Keratinocyte (primary cell): ENCODE measurements around the gene HMCES. TPM values are rescaled to one million over a fixed set of nuclear protein-coding genes. Genes with fewer than 3 reads are reported as not detected.

Source experiments
- DNase-seq: peaks from one replicate; pipeline ENCODE4 v3.0.0-alpha.2; 2011; ENCODE audit warnings: low read depth, missing footprints, low spot score
- FAIRE-seq: peaks from 2 replicates; lab custom pipeline; 2011; peaks lifted over from hg19 to GRCh38; lab: Jason Lieb, UNC
- H2AFZ ChIP-seq: 2 replicates; pipeline ENCODE4 v1.6.0; 2012; ENCODE audit warnings: low read length, control low read depth, inconsistent platforms; ENCODE audit not compliant: control insufficient read depth
- H3K27ac ChIP-seq: 2 replicates; pipeline ENCODE4 v1.5.1; 2011; ENCODE audit warnings: low read length; ENCODE audit not compliant: control insufficient read depth, insufficient read depth
- H3K27me3 ChIP-seq: 3 replicates; pipeline ENCODE4 v1.6.0; 2011; ENCODE audit warnings: low read length; ENCODE audit not compliant: control insufficient read depth, insufficient read depth; ENCODE audit errors: extremely low read depth
- H3K36me3 ChIP-seq, 2 experiments: 2 replicates in 1 of 2; 3 replicates in 1 of 2; pipeline ENCODE4 v1.5.1; 2011; ENCODE audit warnings: low read length in 2 of 2, mild to moderate bottlenecking in 1 of 2; ENCODE audit not compliant: control insufficient read depth in 2 of 2, insufficient read depth in 2 of 2; ENCODE audit errors: extremely low read depth in 1 of 2
- H3K4me1 ChIP-seq: 3 replicates; pipeline ENCODE4 v1.5.1; 2011; ENCODE audit warnings: low read length; ENCODE audit not compliant: control insufficient read depth, insufficient read depth; ENCODE audit errors: extremely low read depth
- H3K4me2 ChIP-seq: 3 replicates; pipeline ENCODE4 v1.6.0; 2011; ENCODE audit warnings: low read depth, low read length; ENCODE audit not compliant: control insufficient read depth, insufficient read depth; ENCODE audit errors: extremely low read depth
- H3K4me3 ChIP-seq, 3 experiments: fragments of 200-600 bp in 1 of 3; sonication (generic) in 1 of 3; 2 replicates in 2 of 3; 3 replicates in 1 of 3; pipeline ENCODE4 v1.5.1; 2011 to 2016; ENCODE audit warnings: low read length in 3 of 3, mild to moderate bottlenecking in 3 of 3, control low read depth in 2 of 3, inconsistent platforms in 1 of 3, low read depth in 1 of 3, mixed read lengths in 1 of 3, mixed run types in 1 of 3, moderate library complexity in 1 of 3; ENCODE audit not compliant: control insufficient read depth in 2 of 3, insufficient read depth in 2 of 3; ENCODE audit errors: extremely low read depth in 1 of 3
- H3K79me2 ChIP-seq: 2 replicates; pipeline ENCODE4 v1.6.0; 2012; ENCODE audit warnings: low read length; ENCODE audit not compliant: control insufficient read depth, insufficient read depth
- H3K9ac ChIP-seq: 3 replicates; pipeline ENCODE4 v1.6.0; 2011; ENCODE audit warnings: low read length; ENCODE audit not compliant: control insufficient read depth, insufficient read depth; ENCODE audit errors: extremely low read depth
- H3K9me1 ChIP-seq: 3 replicates; pipeline ENCODE4 v1.6.0; 2011; ENCODE audit warnings: low read length; ENCODE audit not compliant: control insufficient read depth, insufficient read depth; ENCODE audit errors: extremely low read depth
- H3K9me3 ChIP-seq: 2 replicates; pipeline ENCODE4 v1.5.1; 2012; ENCODE audit warnings: low read depth, low read length; ENCODE audit not compliant: control insufficient read depth
- H4K20me1 ChIP-seq: 3 replicates; pipeline ENCODE4 v1.6.0; 2011; ENCODE audit warnings: low read length; ENCODE audit not compliant: control insufficient read depth, insufficient read depth; ENCODE audit errors: extremely low read depth
- CTCF ChIP-seq, 3 experiments: IDR thresholded peaks in 1 of 3; conservative IDR thresholded peaks in 1 of 3; optimal IDR thresholded peaks in 1 of 3; 2 replicates in 2 of 3; 3 replicates in 1 of 3; pipeline versions ENCODE3 to v1.5.1; 2011; ENCODE audit warnings: low read length in 3 of 3, mild to moderate bottlenecking in 3 of 3, moderate library complexity in 2 of 3, control low read depth in 1 of 3, inconsistent platforms in 1 of 3; ENCODE audit not compliant: insufficient read depth in 2 of 3; ENCODE audit errors: extremely low read depth in 1 of 3
- EZH2 ChIP-seq: IDR thresholded peaks from one replicate; pipeline ENCODE4 v1.6.1; 2012; ENCODE audit warnings: inconsistent platforms, mild to moderate bottlenecking, low read length, moderate library complexity
- dilution Hi-C: fragments of 300-500 bp; cut with MboI; formaldehyde crosslinking; loops from one replicate; pipeline ENCODE4 v1.7.0; 2020; ENCODE audit warnings: low sequenced_read_pairs; ENCODE audit not compliant: extremely low pct_ligation_motif_present
- polyA plus RNA-seq, 5 experiments: library from polyadenylated mRNA; depleted of rRNA in 3 of 5; stranded (reverse) in 3 of 5; stranded (forward) in 1 of 5; unstranded in 1 of 5; fragments of >200 nt; gene quantifications; 1 replicate in 1 of 5; 2 replicates in 3 of 5; 3 replicates in 1 of 5; pipeline versions ENCODE4 v1.2.1 to v1.2.3, GENCODE V29; 2011 to 2012; ENCODE audit warnings: missing spikeins in 2 of 5, low read depth in 1 of 5, low replicate concordance in 1 of 5

The HMCES gene
- polyA plus RNA-seq, 1 donor (not counting 4 experiments of a cell fraction or from before 2014, with no cell fraction given), result 54.6 TPM

GRCh38 chr3:129317014-129317771 lies 38.5 kb downstream of the HMCES start:
- DNase-seq (no peak), FAIRE-seq (no peak)
- peaks cover 13% of the 10 kb centered on the region for H3K4me1 ChIP-seq
- peak overlapping the region; percentile 45 to 83 (median 71) for H3K4me3 ChIP-seq
- H3K9ac ChIP-seq, result peak overlapping the region; percentile 93
- dilution Hi-C loops, result no loop called here
- H3K36me3 ChIP-seq, result no peaks in the 10 kb centered on the region
- no peaks in the 10 kb centered on the region for H4K20me1 ChIP-seq
- H3K79me2 ChIP-seq, result no peaks in the 10 kb centered on the region
- no peaks in the 10 kb centered on the region for H3K27me3 ChIP-seq
- no peaks in the 10 kb centered on the region for H3K9me3 ChIP-seq
- H3K9me1 ChIP-seq, result no peaks in the 10 kb centered on the region
- TF ChIP-seq CTCF (optimal IDR thresholded peaks at IDR 0.05 in 1 of 3, IDR thresholded peaks at IDR 0.05 in 1 of 3, conservative IDR thresholded peaks at IDR 0.05 in 1 of 3; ENCODE audit: extremely low read depth in 1 of 3, insufficient read depth in 2 of 3, low read length in 3 of 3), result no peak
- no peak for TF ChIP-seq EZH2
- peak overlapping the region; percentile 94 for H2AFZ ChIP-seq
- peak overlapping the region; percentile 93 for H3K4me2 ChIP-seq
- H3K27ac ChIP-seq, result peak overlapping the region; percentile 88

- H3K36me3 ChIP-seq, result no peaks in the 10 kb centered on the region
- H3K9ac ChIP-seq, result no peak overlapping the region
- no peak overlapping the region for H3K4me3 ChIP-seq
- H3K27ac ChIP-seq, result no peak overlapping the region
- no peak for DNase-seq
- no peak for FAIRE-seq
- H3K27me3 ChIP-seq, result no peaks in the 10 kb centered on the region
- dilution Hi-C loops, result no loop called here
- no peak overlapping the region for H2AFZ ChIP-seq
- H3K9me1 ChIP-seq, result no peaks in the 10 kb centered on the region
- H3K9me3 ChIP-seq, result no peaks in the 10 kb centered on the region
- no peak for TF ChIP-seq EZH2
- no peak for TF ChIP-seq CTCF (optimal IDR thresholded peaks at IDR 0.05 in 1 of 3, IDR thresholded peaks at IDR 0.05 in 1 of 3, conservative IDR thresholded peaks at IDR 0.05 in 1 of 3; ENCODE audit: extremely low read depth in 1 of 3, insufficient read depth in 2 of 3, low read length in 3 of 3)
- H3K4me2 ChIP-seq, result no peak overlapping the region
- H3K79me2 ChIP-seq, result no peaks in the 10 kb centered on the region
- peaks cover 8% of the 10 kb centered on the region for H3K4me1 ChIP-seq
- H4K20me1 ChIP-seq, result no peaks in the 10 kb centered on the region
Observed at GRCh38 chr3:129317848-129318247, 39.2 kb downstream of the HMCES start.
